Measurements from ENCODE around the gene PBX3.

DNA sequence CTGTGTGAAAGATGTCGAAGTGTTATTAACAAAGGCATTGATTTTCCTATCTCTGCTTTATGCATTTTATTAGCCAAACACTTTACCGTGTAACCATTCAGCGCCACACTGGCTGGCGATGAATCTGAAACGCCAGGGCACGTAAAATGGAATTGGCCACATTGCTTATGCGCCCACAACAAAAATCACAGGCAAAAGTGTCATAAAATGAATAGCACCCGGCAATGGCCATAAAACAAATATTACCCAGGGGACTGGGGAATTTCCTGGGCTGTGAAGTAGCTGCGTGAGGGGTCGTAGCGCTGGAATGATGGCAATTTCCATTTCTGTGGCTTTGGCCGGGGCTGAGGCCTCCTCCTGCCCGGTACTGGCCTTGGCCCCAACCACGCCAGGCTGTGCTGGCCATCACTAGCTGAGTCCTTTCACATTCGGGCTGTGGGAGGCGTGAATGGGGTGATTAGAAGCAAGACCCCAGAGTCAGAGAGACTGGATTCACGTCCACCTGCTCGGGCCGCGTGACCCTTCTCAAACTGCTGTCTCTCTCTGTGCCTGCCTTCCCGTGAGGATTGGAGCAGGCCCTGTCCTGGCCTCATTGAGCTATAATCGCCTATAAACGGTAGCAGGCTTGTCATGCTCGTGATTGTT, 254.5 kb downstream of the PBX3 start:
- no peak for TF ChIP-seq CTCF (conservative IDR thresholded peaks at IDR 0.05 in 1 of 2, IDR thresholded peaks at IDR 0.05 in 1 of 2; ENCODE audit: low read depth in 1 of 2, low read length in 2 of 2)
- no peak for TF ChIP-seq EZH2 (IDR thresholded peaks at IDR 0.05; ENCODE audit: low read length, missing control alignments)
